ENCODE data around the gene FEZF2. TPM values are rescaled to one million over a fixed set of nuclear protein-coding genes. Genes with fewer than 3 reads are reported as not detected.

Gene FEZF2
- total RNA-seq, 1 experiment from 2014 or later: not detected

DNA sequence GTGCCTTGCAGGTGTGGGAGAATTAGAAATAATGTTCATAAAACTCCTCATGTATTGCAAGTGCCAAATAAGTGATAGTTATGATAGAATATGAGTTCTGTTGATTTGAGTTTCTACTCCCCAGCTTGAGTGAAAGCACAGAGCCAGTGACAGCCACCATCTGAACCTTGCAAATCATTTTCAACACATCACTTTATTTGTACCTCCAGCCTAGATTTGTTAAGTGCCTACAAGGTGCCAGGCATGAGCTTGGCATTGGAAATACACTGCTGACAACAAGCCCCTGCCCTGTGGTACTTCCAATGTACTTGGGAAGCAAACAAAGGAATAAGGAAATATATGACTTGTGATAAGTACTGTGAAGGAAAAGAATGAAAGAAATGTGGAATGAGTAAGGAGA lies 17.0 kb downstream of the FEZF2 start:
- H3K27ac Mint-ChIP-seq (ENCODE audit: unreplicated experiment): no peak overlapping the region
- ChIA-PET POLR2A (no interaction called here), CTCF (no interaction called here)
- no TSS peak for BruUV-seq (replicated peaks)
- H3K36me3 Mint-ChIP-seq (ENCODE audit: insufficient read depth, unreplicated experiment): no peaks in the 10 kb centered on the region
- H3K27me3 Mint-ChIP-seq (ENCODE audit: insufficient read depth, unreplicated experiment): peaks cover 8% of the 10 kb centered on the region
- H3K36me3 ChIP-seq (ENCODE audit: control insufficient read depth, insufficient read depth, low read length): no peaks in the 10 kb centered on the region
- no peak for DNase-seq
- H3K4me3 ChIP-seq (ENCODE audit: low read depth, low read length): no peak overlapping the region
- H3K4me1 Mint-ChIP-seq (ENCODE audit: low read depth, unreplicated experiment): no peaks in the 10 kb centered on the region
- TF ChIP-seq, protein P1, sequence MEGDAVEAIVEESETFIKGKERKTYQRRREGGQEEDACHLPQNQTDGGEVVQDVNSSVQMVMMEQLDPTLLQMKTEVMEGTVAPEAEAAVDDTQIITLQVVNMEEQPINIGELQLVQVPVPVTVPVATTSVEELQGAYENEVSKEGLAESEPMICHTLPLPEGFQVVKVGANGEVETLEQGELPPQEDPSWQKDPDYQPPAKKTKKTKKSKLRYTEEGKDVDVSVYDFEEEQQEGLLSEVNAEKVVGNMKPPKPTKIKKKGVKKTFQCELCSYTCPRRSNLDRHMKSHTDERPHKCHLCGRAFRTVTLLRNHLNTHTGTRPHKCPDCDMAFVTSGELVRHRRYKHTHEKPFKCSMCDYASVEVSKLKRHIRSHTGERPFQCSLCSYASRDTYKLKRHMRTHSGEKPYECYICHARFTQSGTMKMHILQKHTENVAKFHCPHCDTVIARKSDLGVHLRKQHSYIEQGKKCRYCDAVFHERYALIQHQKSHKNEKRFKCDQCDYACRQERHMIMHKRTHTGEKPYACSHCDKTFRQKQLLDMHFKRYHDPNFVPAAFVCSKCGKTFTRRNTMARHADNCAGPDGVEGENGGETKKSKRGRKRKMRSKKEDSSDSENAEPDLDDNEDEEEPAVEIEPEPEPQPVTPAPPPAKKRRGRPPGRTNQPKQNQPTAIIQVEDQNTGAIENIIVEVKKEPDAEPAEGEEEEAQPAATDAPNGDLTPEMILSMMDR (IDR thresholded peaks at IDR 0.05; ENCODE audit: insufficient read depth in 1 of 2, low read depth in 1 of 2, low read length in 1 of 2, severe bottlenecking in 1 of 2, unreplicated experiment in 1 of 2): no peak
- H3K9me3 Mint-ChIP-seq (ENCODE audit: unreplicated experiment): no peaks in the 10 kb centered on the region
- intact Hi-C loops (cut with micrococcal nuclease; ENCODE audit: unreplicated experiment): no loop called here
- no peaks in the 10 kb centered on the region for H3K9me3 ChIP-seq
- no peak overlapping the region for H3K4me3 Mint-ChIP-seq (ENCODE audit: unreplicated experiment)
- H3K4me1 ChIP-seq: no peaks in the 10 kb centered on the region
- no peaks in the 10 kb centered on the region for H3K27me3 ChIP-seq (replicated peaks; ENCODE audit: control insufficient read depth, insufficient read depth, low read length)

DNA sequence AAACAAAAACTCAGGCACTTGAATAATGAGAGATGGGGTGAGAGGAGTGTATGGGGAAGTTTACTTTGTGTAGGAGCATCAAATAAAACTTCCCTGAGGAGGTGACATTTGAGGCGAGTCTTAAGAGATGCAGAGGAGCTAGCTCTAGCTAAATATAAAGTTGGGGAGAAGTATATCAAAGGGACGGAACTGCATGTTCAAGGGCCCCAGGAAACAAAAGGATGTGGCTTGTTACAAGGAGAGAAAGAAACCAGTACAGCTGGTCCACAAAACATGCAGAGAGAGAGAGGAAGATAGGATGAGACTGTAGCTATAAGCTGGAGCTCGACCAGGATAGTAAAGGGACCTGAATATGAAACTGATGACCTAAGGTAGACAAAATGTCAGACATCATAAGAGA lies 17.6 kb downstream of the FEZF2 start:
- intact Hi-C loops (cut with micrococcal nuclease; ENCODE audit: unreplicated experiment): no loop called here
- TF ChIP-seq, protein P1 (IDR thresholded peaks at IDR 0.05; ENCODE audit: insufficient read depth in 1 of 2, low read depth in 1 of 2, low read length in 1 of 2, severe bottlenecking in 1 of 2, unreplicated experiment in 1 of 2): no peak
- BruUV-seq (replicated peaks): no TSS peak
- Mint-ChIP-seq H3K4me3 (ENCODE audit: unreplicated experiment) (no peak overlapping the region), H3K27me3 (ENCODE audit: insufficient read depth, unreplicated experiment) (peaks cover 11% of the 10 kb centered on the region), H3K36me3 (ENCODE audit: insufficient read depth, unreplicated experiment) (no peaks in the 10 kb centered on the region), H3K4me1 (ENCODE audit: low read depth, unreplicated experiment) (no peaks in the 10 kb centered on the region), H3K27ac (ENCODE audit: unreplicated experiment) (no peak overlapping the region), H3K9me3 (ENCODE audit: unreplicated experiment) (no peaks in the 10 kb centered on the region)
- no peaks in the 10 kb centered on the region for H3K9me3 ChIP-seq
- ChIA-PET POLR2A (no interaction called here), CTCF (no interaction called here)
- no peaks in the 10 kb centered on the region for H3K4me1 ChIP-seq
- H3K36me3 ChIP-seq (ENCODE audit: control insufficient read depth, insufficient read depth, low read length): no peaks in the 10 kb centered on the region
- no peak for DNase-seq
- H3K4me3 ChIP-seq (ENCODE audit: low read depth, low read length): no peak overlapping the region
- H3K27me3 ChIP-seq (replicated peaks; ENCODE audit: control insufficient read depth, insufficient read depth, low read length): no peaks in the 10 kb centered on the region

DNA sequence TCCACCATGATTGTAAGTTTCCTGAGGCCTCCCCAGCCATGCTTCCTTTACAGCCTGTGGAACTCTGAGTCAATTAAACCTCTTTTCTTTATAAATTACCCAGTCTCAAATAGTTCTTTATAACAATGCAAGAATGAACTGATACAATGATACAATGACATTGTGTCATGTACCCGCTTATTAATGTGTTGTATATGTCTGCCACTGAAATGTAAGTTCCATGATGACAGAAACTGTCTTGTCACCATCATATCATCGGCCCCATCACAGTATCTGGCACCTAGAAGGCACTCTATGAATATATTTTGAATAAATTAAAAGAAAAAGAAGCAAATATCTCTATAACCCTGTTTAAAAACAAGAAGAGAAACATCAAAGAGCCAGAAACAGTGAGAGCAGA lies 29.6 kb downstream of the FEZF2 start:
- no TSS peak for BruUV-seq (replicated peaks)
- CTCF ChIA-PET: no interaction called here
- H3K27me3 Mint-ChIP-seq (ENCODE audit: insufficient read depth, unreplicated experiment): peaks cover 19% of the 10 kb centered on the region

More for the DNA sequence above, 29.6 kb downstream of the FEZF2 start:
- Histone ChIP-seq H3K9me3 (no peaks in the 10 kb centered on the region), H3K4me3 (ENCODE audit: low read depth, low read length) (no peak overlapping the region), H3K4me1 (no peaks in the 10 kb centered on the region), H3K36me3 (ENCODE audit: control insufficient read depth, insufficient read depth, low read length) (no peaks in the 10 kb centered on the region), H3K27me3 (replicated peaks; ENCODE audit: control insufficient read depth, insufficient read depth, low read length) (no peaks in the 10 kb centered on the region)
- H3K4me3 Mint-ChIP-seq (ENCODE audit: unreplicated experiment): no peak overlapping the region
- H3K4me1 Mint-ChIP-seq (ENCODE audit: low read depth, unreplicated experiment): no peaks in the 10 kb centered on the region
- no peak overlapping the region for H3K27ac Mint-ChIP-seq (ENCODE audit: unreplicated experiment)
- POLR2A ChIA-PET: no interaction called here
- DNase-seq: no peak
- intact Hi-C loops (cut with micrococcal nuclease; ENCODE audit: unreplicated experiment): no loop called here
- no peaks in the 10 kb centered on the region for H3K9me3 Mint-ChIP-seq (ENCODE audit: unreplicated experiment)
- no peaks in the 10 kb centered on the region for H3K36me3 Mint-ChIP-seq (ENCODE audit: insufficient read depth, unreplicated experiment)
- TF ChIP-seq, protein P1 (IDR thresholded peaks at IDR 0.05; ENCODE audit: insufficient read depth in 1 of 2, low read depth in 1 of 2, low read length in 1 of 2, severe bottlenecking in 1 of 2, unreplicated experiment in 1 of 2): no peak

Data from Caco-2 (cell line).